Uterus (tissue), 2 donors: ENCODE data around the gene GSTA2.

Source experiments
- POLR2A ChIP-seq, 2 donors: fragments of 450-650 bp; IDR thresholded peaks; one replicate each; pipeline ENCODE4 v1.6.1; 2016; ENCODE audit warnings: antibody characterized with exemption in 2 of 2, mild to moderate bottlenecking in 1 of 2, moderate library complexity in 1 of 2
- TF ChIP-seq, protein P1 (sequence below), 4 experiments: fragments of 200-600 bp in 2 of 4; fragments of 450-650 bp in 2 of 4; sonication (generic) in 2 of 4; IDR thresholded peaks; one replicate each; pipeline ENCODE4 v1.5.1; 2016 to 2019; ENCODE audit warnings: antibody characterized with exemption in 4 of 4, mild to moderate bottlenecking in 2 of 4, moderate library complexity in 1 of 4

DNA sequence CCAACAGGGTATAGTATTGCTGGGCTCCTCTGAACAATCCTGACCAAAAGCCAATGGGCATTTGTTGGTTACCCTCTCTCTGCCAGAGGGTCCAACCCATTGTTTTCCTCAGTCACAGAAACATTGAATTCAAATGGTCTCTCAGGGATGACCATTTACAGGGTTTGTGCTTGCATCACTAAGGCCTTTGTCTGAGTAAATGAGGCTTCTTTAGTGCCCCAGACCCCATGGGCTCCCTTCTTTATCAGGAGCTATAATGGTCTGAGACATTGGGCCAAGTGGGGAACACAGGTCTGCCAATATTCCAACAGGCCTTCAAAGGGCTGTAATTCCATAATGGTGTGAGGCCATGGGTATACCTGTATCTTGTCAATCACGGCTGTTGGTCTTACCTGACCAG is 27.1 kb downstream of the GSTA2 start:
- TF ChIP-seq, protein P1, sequence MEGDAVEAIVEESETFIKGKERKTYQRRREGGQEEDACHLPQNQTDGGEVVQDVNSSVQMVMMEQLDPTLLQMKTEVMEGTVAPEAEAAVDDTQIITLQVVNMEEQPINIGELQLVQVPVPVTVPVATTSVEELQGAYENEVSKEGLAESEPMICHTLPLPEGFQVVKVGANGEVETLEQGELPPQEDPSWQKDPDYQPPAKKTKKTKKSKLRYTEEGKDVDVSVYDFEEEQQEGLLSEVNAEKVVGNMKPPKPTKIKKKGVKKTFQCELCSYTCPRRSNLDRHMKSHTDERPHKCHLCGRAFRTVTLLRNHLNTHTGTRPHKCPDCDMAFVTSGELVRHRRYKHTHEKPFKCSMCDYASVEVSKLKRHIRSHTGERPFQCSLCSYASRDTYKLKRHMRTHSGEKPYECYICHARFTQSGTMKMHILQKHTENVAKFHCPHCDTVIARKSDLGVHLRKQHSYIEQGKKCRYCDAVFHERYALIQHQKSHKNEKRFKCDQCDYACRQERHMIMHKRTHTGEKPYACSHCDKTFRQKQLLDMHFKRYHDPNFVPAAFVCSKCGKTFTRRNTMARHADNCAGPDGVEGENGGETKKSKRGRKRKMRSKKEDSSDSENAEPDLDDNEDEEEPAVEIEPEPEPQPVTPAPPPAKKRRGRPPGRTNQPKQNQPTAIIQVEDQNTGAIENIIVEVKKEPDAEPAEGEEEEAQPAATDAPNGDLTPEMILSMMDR (IDR thresholded peaks at IDR 0.05) = no peak
- TF ChIP-seq POLR2A (IDR thresholded peaks at IDR 0.05) = no peak
